HepG2 (cell line): Measurements from ENCODE around the gene ZNF22. TPM values are rescaled to one million over a fixed set of nuclear protein-coding genes. Genes with fewer than 3 reads are reported as not detected.

Experiments
- DR1 ChIP-seq: sonication (generic); formaldehyde crosslinking; IDR thresholded peaks from 2 replicates; pipeline ENCODE4 v1.8.0; 2021; ENCODE audit warnings: mild to moderate bottlenecking, missing genetic modification reagents, inconsistent platforms
- GTF2F1 ChIP-seq: fragments of 150-350 bp; IDR thresholded peaks from 2 replicates; pipeline ENCODE4 v1.6.1; 2014; ENCODE audit warnings: low read length
- HMGA1 ChIP-seq: sonication (generic); formaldehyde crosslinking; conservative IDR thresholded peaks from 2 replicates; pipeline ENCODE4 v1.4.0; 2020; ENCODE audit warnings: missing genetic modification reagents
- HNRNPH1 ChIP-seq: fragments of 200-400 bp; formaldehyde crosslinking; optimal IDR thresholded peaks from 2 replicates; pipeline ENCODE3; 2017; ENCODE audit warnings: mild to moderate bottlenecking, low read depth, low read length
- HNRNPL ChIP-seq: fragments of 200-400 bp; formaldehyde crosslinking; IDR thresholded peaks from 2 replicates; pipeline ENCODE4 v1.6.1; 2017; ENCODE audit warnings: mild to moderate bottlenecking, low read depth, low read length
- JUNB ChIP-seq: sonication (generic); formaldehyde crosslinking; IDR thresholded peaks from 2 replicates; pipeline ENCODE4 v1.8.0; 2022; ENCODE audit warnings: missing genetic modification reagents, mild to moderate bottlenecking, borderline replicate concordance
- KAT8 ChIP-seq: IDR thresholded peaks from 2 replicates; pipeline ENCODE4 v1.6.1; 2016; ENCODE audit warnings: missing genetic modification reagents, missing compliant biosample characterization
- MTA1 ChIP-seq: sonication (generic); formaldehyde crosslinking; IDR thresholded peaks from 2 replicates; pipeline ENCODE4 v1.4.0; 2020; ENCODE audit warnings: missing genetic modification reagents, mild to moderate bottlenecking, borderline replicate concordance
- MXD4 ChIP-seq: IDR thresholded peaks from 2 replicates; pipeline ENCODE4 v1.6.1; 2016; ENCODE audit warnings: mild to moderate bottlenecking, missing biosample characterization, missing genetic modification reagents
- REL ChIP-seq: sonication (generic); formaldehyde crosslinking; conservative IDR thresholded peaks from 2 replicates; pipeline ENCODE4 v1.8.0; 2022; ENCODE audit warnings: mild to moderate bottlenecking, missing genetic modification reagents, moderate library complexity
- RFX1 ChIP-seq: fragments of 450-650 bp; IDR thresholded peaks from 2 replicates; pipeline ENCODE4 v1.6.1; 2017
- SP140L ChIP-seq: sonication (generic); formaldehyde crosslinking; IDR thresholded peaks from 2 replicates; pipeline ENCODE4 v1.4.0; 2020; ENCODE audit warnings: missing genetic modification reagents, borderline replicate concordance
- TRIM24 ChIP-seq: sonication (generic); formaldehyde crosslinking; IDR thresholded peaks from 2 replicates; pipeline ENCODE4 v1.8.0; 2022; ENCODE audit warnings: mild to moderate bottlenecking, missing genetic modification reagents
- U2AF1 ChIP-seq: fragments of 200-400 bp; formaldehyde crosslinking; optimal IDR thresholded peaks from 2 replicates; pipeline ENCODE3; 2017; ENCODE audit warnings: mild to moderate bottlenecking, low read depth, low read length
- ZBTB38 ChIP-seq: sonication (generic); formaldehyde crosslinking; IDR thresholded peaks from 2 replicates; pipeline ENCODE4 v1.5.1; 2020; ENCODE audit warnings: mild to moderate bottlenecking, missing genetic modification reagents
- ZKSCAN1 ChIP-seq: fragments of 150-350 bp; IDR thresholded peaks from 2 replicates; pipeline ENCODE4 v1.6.1; 2014; ENCODE audit warnings: low read length
- ZNF234 ChIP-seq: sonication (generic); formaldehyde crosslinking; conservative IDR thresholded peaks from 2 replicates; pipeline ENCODE4 v1.5.1; 2020; ENCODE audit warnings: mild to moderate bottlenecking, missing genetic modification reagents
- ZNF292 ChIP-seq: sonication (generic); formaldehyde crosslinking; IDR thresholded peaks from 2 replicates; pipeline ENCODE4 v1.8.1; 2022; ENCODE audit warnings: mild to moderate bottlenecking, low read depth, missing genetic modification reagents, borderline replicate concordance
- ZNF350 ChIP-seq: sonication (generic); formaldehyde crosslinking; IDR thresholded peaks from 2 replicates; pipeline ENCODE4 v1.4.0; 2020; ENCODE audit warnings: mild to moderate bottlenecking, low read depth, missing genetic modification reagents, borderline replicate concordance
- ZNF577 ChIP-seq: sonication (generic); formaldehyde crosslinking; IDR thresholded peaks from 2 replicates; pipeline ENCODE4 v1.4.0; 2020; ENCODE audit warnings: mild to moderate bottlenecking, low read depth, missing genetic modification reagents, borderline replicate concordance
- ZZZ3 ChIP-seq: sonication (generic); formaldehyde crosslinking; IDR thresholded peaks from 2 replicates; pipeline ENCODE4 v1.4.0; 2020; ENCODE audit warnings: missing genetic modification reagents, mild to moderate bottlenecking, borderline replicate concordance
- polyA plus RNA-seq, 8 experiments: library from polyadenylated mRNA; depleted of rRNA in 3 of 8; stranded (reverse) in 7 of 8; unstranded in 1 of 8; fragments of >200 nt; fragmentation: Illumina TruSeq in 4 of 8; extraction: Trizol in 4 of 8; gene quantifications; 2 replicates each; pipeline versions ENCODE4 v1.2.1 to v1.2.3, GENCODE V29; 2011 to 2016; ENCODE audit warnings: low read depth in 4 of 8, missing spikeins in 1 of 8, mixed read lengths in 1 of 8; ENCODE audit not compliant: insufficient read depth in 1 of 8
- total RNA-seq, 5 experiments: library from RNA; depleted of rRNA; stranded (reverse); fragments of >200 nt; fragmentation: Illumina TruSeq; extraction: Trizol; gene quantifications; 2 replicates each; pipeline ENCODE4 v1.2.3, GENCODE V29; 2016; ENCODE audit warnings: low read depth in 1 of 5
- TF ChIP-seq, protein P1 (sequence below): sonication (generic); formaldehyde crosslinking; IDR thresholded peaks from 2 replicates; pipeline ENCODE4 v1.5.0; 2020; ENCODE audit warnings: mild to moderate bottlenecking, missing genetic modification reagents, moderate library complexity
- TF ChIP-seq, protein P2 (sequence below): sonication (generic); formaldehyde crosslinking; IDR thresholded peaks from 2 replicates; pipeline ENCODE4 v1.8.1; 2023; ENCODE audit warnings: mild to moderate bottlenecking, missing genetic modification reagents
- TF ChIP-seq, protein P3 (sequence below): sonication (generic); formaldehyde crosslinking; IDR thresholded peaks from 2 replicates; pipeline ENCODE4 v1.5.0; 2020; ENCODE audit warnings: missing genetic modification reagents

The ZNF22 gene
- total and polyA plus RNA-seq, 2 of the 13 experiments (the other 11 are each of a cell fraction or from before 2014, with no cell fraction given), result 0.40 to 1.3 TPM

DNA sequence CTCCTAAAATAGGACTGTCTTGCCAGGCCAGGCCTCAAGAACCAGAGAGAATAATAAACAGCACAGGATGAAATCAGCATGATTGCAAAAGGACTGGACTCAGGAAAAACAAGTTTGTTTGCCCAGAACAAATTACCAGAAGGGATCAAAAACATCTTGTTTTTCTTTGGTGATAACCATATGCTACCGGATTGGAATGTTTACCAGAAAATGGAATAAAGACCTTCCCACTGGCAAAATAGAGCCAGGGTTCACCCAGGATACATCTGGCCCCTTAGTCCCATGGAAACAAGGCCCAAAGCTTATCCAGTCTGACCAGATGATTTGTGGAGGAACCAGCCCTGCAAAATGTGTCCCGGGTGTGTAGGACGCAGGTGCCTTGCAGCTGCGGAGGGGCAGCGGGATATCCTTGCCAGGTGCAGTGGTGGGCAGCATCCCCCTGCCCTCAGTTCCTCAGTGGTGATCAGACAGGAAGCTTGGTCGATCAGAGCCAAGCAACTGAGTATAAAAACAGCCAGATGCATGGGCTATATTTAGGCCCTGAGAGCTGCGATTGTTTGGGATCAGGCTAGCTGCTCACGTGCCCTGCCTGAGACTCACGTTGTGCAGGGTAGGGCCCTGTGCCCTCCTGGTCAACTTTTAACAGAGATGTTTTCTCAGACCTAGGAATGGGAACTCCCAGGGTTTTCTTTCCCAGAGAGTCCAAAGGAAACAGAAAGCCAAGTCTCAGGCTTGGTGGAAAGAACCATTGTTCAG, 4.6 kb upstream of the ZNF22 start (continued):
- TF ChIP-seq RFX1 (peak; percentile 22; the same call in 1 of the 2 replicates), ZBTB38 (no peak), ZNF234 (CRISPR knock-in tag) (no peak), JUNB (CRISPR knock-in tag) (no peak), KAT8 (CRISPR knock-in tag) (peak; percentile 14; the same call in 1 of the 2 replicates), ZZZ3 (no peak), MTA1 (peak; percentile 72), ZNF577 (CRISPR knock-in tag) (no peak), REL (no peak), GTF2F1 (no peak), HNRNPL (0 out of 2 replicates have a peak, but pooled peaks have one; percentile 65), U2AF1 (no peak), HMGA1 (no peak), ZNF292 (0 out of 2 replicates have a peak, but pooled peaks have one; percentile 31), ZKSCAN1 (peak; percentile 64), ZNF350 (CRISPR knock-in tag) (peak; percentile 90; the same call in 1 of the 2 replicates), MXD4 (CRISPR knock-in tag) (peak; percentile 56; the same call in 1 of the 2 replicates), SP140L (CRISPR knock-in tag) (peak; percentile 77; the same call in 1 of the 2 replicates), HNRNPH1 (no peak), TRIM24 (CRISPR knock-in tag) (no peak), DR1 (CRISPR knock-in tag) (no peak)
- TF ChIP-seq, protein P1, sequence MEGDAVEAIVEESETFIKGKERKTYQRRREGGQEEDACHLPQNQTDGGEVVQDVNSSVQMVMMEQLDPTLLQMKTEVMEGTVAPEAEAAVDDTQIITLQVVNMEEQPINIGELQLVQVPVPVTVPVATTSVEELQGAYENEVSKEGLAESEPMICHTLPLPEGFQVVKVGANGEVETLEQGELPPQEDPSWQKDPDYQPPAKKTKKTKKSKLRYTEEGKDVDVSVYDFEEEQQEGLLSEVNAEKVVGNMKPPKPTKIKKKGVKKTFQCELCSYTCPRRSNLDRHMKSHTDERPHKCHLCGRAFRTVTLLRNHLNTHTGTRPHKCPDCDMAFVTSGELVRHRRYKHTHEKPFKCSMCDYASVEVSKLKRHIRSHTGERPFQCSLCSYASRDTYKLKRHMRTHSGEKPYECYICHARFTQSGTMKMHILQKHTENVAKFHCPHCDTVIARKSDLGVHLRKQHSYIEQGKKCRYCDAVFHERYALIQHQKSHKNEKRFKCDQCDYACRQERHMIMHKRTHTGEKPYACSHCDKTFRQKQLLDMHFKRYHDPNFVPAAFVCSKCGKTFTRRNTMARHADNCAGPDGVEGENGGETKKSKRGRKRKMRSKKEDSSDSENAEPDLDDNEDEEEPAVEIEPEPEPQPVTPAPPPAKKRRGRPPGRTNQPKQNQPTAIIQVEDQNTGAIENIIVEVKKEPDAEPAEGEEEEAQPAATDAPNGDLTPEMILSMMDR (CRISPR knock-in tag), result no peak
- TF ChIP-seq, protein P2, sequence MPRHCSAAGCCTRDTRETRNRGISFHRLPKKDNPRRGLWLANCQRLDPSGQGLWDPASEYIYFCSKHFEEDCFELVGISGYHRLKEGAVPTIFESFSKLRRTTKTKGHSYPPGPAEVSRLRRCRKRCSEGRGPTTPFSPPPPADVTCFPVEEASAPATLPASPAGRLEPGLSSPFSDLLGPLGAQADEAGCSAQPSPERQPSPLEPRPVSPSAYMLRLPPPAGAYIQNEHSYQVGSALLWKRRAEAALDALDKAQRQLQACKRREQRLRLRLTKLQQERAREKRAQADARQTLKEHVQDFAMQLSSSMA, result no peak
- TF ChIP-seq, protein P3, sequence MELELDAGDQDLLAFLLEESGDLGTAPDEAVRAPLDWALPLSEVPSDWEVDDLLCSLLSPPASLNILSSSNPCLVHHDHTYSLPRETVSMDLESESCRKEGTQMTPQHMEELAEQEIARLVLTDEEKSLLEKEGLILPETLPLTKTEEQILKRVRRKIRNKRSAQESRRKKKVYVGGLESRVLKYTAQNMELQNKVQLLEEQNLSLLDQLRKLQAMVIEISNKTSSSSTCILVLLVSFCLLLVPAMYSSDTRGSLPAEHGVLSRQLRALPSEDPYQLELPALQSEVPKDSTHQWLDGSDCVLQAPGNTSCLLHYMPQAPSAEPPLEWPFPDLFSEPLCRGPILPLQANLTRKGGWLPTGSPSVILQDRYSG (CRISPR knock-in tag), result no peak
